Measurements from ENCODE around the gene TSPAN7.

Gene TSPAN7

GRCh38 chrX:38595801-38596200 is 34.5 kb downstream of the TSPAN7 start:
- DNase-seq: no peak

- no peak for DNase-seq
These were observed 35.6 kb downstream of the TSPAN7 start for GRCh38 chrX:38596939-38597338.

- no peak for DNase-seq
These were observed 38.7 kb downstream of the TSPAN7 start for GRCh38 chrX:38599796-38600755.

GRCh38 chrX:38601866-38602265 is 40.5 kb downstream of the TSPAN7 start:
- no peak for DNase-seq

GRCh38 chrX:38606821-38607220 is 45.5 kb downstream of the TSPAN7 start:
- DNase-seq: no peak

- no peak for DNase-seq
These were observed 46.6 kb downstream of the TSPAN7 start for GRCh38 chrX:38607976-38608375.

- DNase-seq: no peak
These were observed 49.5 kb downstream of the TSPAN7 start for GRCh38 chrX:38610849-38611248.

- DNase-seq: no peak
These were observed 50.9 kb downstream of the TSPAN7 start for GRCh38 chrX:38612281-38612680.

- no peak for DNase-seq
These were observed 53.1 kb downstream of the TSPAN7 start for GRCh38 chrX:38614485-38614884.

GRCh38 chrX:38616904-38617303 is 55.6 kb downstream of the TSPAN7 start:
- DNase-seq: no peak

- DNase-seq: no peak
These were observed 56.8 kb downstream of the TSPAN7 start for GRCh38 chrX:38618180-38618579.

GRCh38 chrX:38620623-38621022 is 59.3 kb downstream of the TSPAN7 start:
- DNase-seq: no peak

GRCh38 chrX:38626296-38626695 is 65.0 kb downstream of the TSPAN7 start:
- no peak for DNase-seq

- DNase-seq: no peak
These were observed 66.3 kb downstream of the TSPAN7 start for GRCh38 chrX:38627683-38628082.

GRCh38 chrX:38628587-38628986 is 67.2 kb downstream of the TSPAN7 start:
- DNase-seq: no peak

- no peak for DNase-seq
These were observed 71.2 kb downstream of the TSPAN7 start for GRCh38 chrX:38632516-38632915.

- no peak for DNase-seq
These were observed 73.3 kb downstream of the TSPAN7 start for GRCh38 chrX:38634665-38635064.

- peak; percentile 50 for DNase-seq
These were observed 75.8 kb downstream of the TSPAN7 start for GRCh38 chrX:38636949-38637819.

- no peak for DNase-seq
These were observed 77.7 kb downstream of the TSPAN7 start for GRCh38 chrX:38638952-38639529.

- DNase-seq: no peak
These were observed 78.4 kb downstream of the TSPAN7 start for GRCh38 chrX:38639730-38640129.

GRCh38 chrX:38641197-38641596 is 79.9 kb downstream of the TSPAN7 start:
- DNase-seq: no peak

GRCh38 chrX:38643903-38644302 is 82.6 kb downstream of the TSPAN7 start:
- DNase-seq: no peak

- no peak for DNase-seq
These were observed 84.8 kb downstream of the TSPAN7 start for GRCh38 chrX:38646129-38646528.
